ENCODE measurements around the gene TMEM150A. TPM values are rescaled to one million over a fixed set of nuclear protein-coding genes. Genes with fewer than 3 reads are reported as not detected.
A peak's percentile ranks its signal among the peaks of the same experiment; 100 is the strongest.

TMEM150A gene
- total and polyA plus RNA-seq, 2 donors (not counting 3 experiments of a cell fraction or from before 2014, with no cell fraction given), result 17.7 to 35.7 TPM

DNA sequence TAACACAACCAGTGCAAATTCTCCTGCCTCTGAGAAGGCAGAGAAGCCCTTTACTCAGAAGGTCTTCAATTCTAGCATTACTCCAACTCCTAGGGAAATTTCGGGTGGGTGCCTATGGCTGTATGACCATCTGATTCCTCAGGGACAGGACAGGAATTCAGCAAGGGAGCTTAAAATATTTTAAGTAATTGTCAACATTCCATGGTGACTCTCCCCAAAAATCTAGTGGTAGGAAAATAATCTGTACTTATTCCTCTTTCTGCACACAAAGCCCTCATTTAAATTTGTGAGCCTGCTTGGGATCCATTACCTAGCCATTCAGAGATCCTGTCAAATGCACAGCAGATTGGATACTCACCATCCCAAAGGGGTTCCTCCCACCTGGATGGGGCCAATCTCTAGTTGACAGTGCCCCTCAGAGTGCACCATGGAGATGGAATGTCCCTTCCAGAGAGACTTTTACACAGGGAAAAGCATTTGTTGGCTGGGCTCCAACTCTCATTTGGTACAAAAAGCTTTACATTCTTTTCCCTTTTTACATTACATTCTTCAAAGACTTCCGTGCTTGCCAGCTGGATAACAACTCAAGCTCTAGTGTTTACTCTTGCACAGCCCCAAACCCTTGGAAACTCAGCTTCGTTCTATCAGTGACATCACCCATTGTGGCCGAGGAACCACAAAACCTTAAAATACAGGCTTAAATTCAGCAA lies 3.1 kb upstream of the TMEM150A start:
- peaks cover 30% of the 10 kb centered on the region for H3K4me1 ChIP-seq (ENCODE audit: control insufficient read depth, extremely low read depth, insufficient read depth, low read length)
- intact Hi-C loops (cut with micrococcal nuclease), result no loop called here
- no TSS peak for BruUV-seq (replicated peaks)
- no peaks in the 10 kb centered on the region for H3K9me1 ChIP-seq (replicated peaks; ENCODE audit: control insufficient read depth, extremely low read depth, insufficient read depth, low read length)
- ChIA-PET CTCF (interaction anchor here (0.6 to 2.8 kb wide), 8 partner anchors 11 to 305 kb away, joined by 3 to 17 read pairs (median 3); partner anchors contain the start of genes MAT2A and RNF181), POLR2A (interaction anchor here (0.9 to 1.2 kb wide), 3 partner anchors 9 to 55 kb away, joined by 3 to 5 read pairs (median 4); partner anchors contain the start of gene RNF181)
- DNase-seq (ENCODE audit: low read depth, low spot score) (peak; percentile 83), FAIRE-seq (peak; percentile 91)
- H3K79me2 ChIP-seq (ENCODE audit: control insufficient read depth, insufficient read depth, low read length), result peaks cover 2% of the 10 kb centered on the region
- no peak for TF ChIP-seq FOS (IDR thresholded peaks at IDR 0.05; ENCODE audit: borderline replicate concordance, insufficient read depth, low read length)
- no peak for TF ChIP-seq MYC (IDR thresholded peaks at IDR 0.05; ENCODE audit: low read depth, low read length)
- no peak for TF ChIP-seq GATA2 (IDR thresholded peaks at IDR 0.05; ENCODE audit: insufficient read depth, insufficient read length, low read depth, low read length)
- no peak for TF ChIP-seq EZH2 (IDR thresholded peaks at IDR 0.05; ENCODE audit: borderline replicate concordance, low read depth, low read length, severe bottlenecking)
- no peak for TF ChIP-seq POLR2AphosphoS5 (IDR thresholded peaks at IDR 0.05; ENCODE audit: insufficient read depth, low read depth, low read length)
- no peak for TF ChIP-seq CTCF (IDR thresholded peaks at IDR 0.05; ENCODE audit: extremely low read depth in 1 of 2, insufficient read depth in 1 of 2, low read depth in 1 of 2, low read length in 2 of 2)
- peak; percentile 13 for TF ChIP-seq POLR2A (IDR thresholded peaks at IDR 0.05; ENCODE audit: low read depth, low read length)
- peak; percentile 33 for TF ChIP-seq JUN (IDR thresholded peaks at IDR 0.05; ENCODE audit: borderline replicate concordance, insufficient read depth, insufficient read length, low read depth)
- TF ChIP-seq, protein P1, sequence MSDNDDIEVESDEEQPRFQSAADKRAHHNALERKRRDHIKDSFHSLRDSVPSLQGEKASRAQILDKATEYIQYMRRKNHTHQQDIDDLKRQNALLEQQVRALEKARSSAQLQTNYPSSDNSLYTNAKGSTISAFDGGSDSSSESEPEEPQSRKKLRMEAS (IDR thresholded peaks at IDR 0.05; ENCODE audit: insufficient read depth, insufficient read length), result no peak
- H3K9me3 ChIP-seq (replicated peaks; ENCODE audit: control insufficient read depth, insufficient read depth, low read length), result no peaks in the 10 kb centered on the region
- H3K27me3 ChIP-seq (ENCODE audit: control insufficient read depth in 2 of 2, insufficient read depth in 2 of 2, low read length in 2 of 2), result no peaks in the 10 kb centered on the region
- H3K9ac ChIP-seq (replicated peaks; ENCODE audit: extremely low read depth, insufficient read depth, low read length), result peak overlapping the region; percentile 44
- H3K27ac ChIP-seq (ENCODE audit: insufficient read depth, low read depth, low read length), result peak overlapping the region; percentile 66
- H3K4me3 ChIP-seq (replicated peaks in 1 of 3; ENCODE audit: insufficient read depth in 1 of 3, low read depth in 1 of 3, low read length in 3 of 3), result no peak overlapping the region
- peaks cover 0 to 7% of the 10 kb centered on the region in 2 experiments for H3K36me3 ChIP-seq (ENCODE audit: control insufficient read depth in 2 of 2, extremely low read depth in 1 of 2, insufficient read depth in 2 of 2, low read length in 2 of 2)
- H4K20me1 ChIP-seq (replicated peaks; ENCODE audit: control insufficient read depth, extremely low read depth, insufficient read depth, low read length), result no peaks in the 10 kb centered on the region
- no peak overlapping the region for H2AFZ ChIP-seq (ENCODE audit: low read depth, low read length)
- peak overlapping the region; percentile 43 for H3K4me2 ChIP-seq (ENCODE audit: insufficient read depth, low read length)
- dilution Hi-C loops (cut with MboI; ENCODE audit: extremely low pct_ligation_motif_present, low sequenced_read_pairs), result no loop called here

Measured in endothelial cell of umbilical vein (primary cell).